GM12872 (cell line): ENCODE data around the gene SYT5.

Experiments used
- TF ChIP-seq, protein P1 (sequence below): IDR thresholded peaks from 3 replicates; pipeline ENCODE4 v1.5.1; 2011; ENCODE audit warnings: low read depth, mild to moderate bottlenecking, low read length, moderate library complexity; ENCODE audit not compliant: insufficient read depth

SYT5 gene

DNA sequence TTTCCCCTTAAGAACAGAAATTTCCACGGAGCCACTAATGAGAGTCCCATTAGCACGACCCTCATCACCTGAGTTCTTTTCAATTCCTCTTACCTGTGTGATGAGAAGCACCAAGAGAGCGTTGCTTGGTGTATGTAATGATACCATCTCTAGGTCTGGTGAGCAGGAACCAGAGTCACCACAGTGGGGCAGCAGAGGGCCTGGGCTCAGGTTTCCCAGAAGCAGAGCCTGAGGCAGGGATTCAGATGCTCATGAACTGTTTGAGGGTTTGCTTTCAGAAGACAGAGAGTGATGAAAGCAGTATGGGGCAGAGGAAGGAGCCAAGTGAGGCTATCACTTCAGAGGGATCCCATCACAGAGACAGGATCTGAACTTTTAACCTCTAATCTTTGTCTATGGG lies 32.4 kb upstream of the SYT5 start:
- TF ChIP-seq, protein P1, sequence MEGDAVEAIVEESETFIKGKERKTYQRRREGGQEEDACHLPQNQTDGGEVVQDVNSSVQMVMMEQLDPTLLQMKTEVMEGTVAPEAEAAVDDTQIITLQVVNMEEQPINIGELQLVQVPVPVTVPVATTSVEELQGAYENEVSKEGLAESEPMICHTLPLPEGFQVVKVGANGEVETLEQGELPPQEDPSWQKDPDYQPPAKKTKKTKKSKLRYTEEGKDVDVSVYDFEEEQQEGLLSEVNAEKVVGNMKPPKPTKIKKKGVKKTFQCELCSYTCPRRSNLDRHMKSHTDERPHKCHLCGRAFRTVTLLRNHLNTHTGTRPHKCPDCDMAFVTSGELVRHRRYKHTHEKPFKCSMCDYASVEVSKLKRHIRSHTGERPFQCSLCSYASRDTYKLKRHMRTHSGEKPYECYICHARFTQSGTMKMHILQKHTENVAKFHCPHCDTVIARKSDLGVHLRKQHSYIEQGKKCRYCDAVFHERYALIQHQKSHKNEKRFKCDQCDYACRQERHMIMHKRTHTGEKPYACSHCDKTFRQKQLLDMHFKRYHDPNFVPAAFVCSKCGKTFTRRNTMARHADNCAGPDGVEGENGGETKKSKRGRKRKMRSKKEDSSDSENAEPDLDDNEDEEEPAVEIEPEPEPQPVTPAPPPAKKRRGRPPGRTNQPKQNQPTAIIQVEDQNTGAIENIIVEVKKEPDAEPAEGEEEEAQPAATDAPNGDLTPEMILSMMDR: peak; percentile 66

DNA sequence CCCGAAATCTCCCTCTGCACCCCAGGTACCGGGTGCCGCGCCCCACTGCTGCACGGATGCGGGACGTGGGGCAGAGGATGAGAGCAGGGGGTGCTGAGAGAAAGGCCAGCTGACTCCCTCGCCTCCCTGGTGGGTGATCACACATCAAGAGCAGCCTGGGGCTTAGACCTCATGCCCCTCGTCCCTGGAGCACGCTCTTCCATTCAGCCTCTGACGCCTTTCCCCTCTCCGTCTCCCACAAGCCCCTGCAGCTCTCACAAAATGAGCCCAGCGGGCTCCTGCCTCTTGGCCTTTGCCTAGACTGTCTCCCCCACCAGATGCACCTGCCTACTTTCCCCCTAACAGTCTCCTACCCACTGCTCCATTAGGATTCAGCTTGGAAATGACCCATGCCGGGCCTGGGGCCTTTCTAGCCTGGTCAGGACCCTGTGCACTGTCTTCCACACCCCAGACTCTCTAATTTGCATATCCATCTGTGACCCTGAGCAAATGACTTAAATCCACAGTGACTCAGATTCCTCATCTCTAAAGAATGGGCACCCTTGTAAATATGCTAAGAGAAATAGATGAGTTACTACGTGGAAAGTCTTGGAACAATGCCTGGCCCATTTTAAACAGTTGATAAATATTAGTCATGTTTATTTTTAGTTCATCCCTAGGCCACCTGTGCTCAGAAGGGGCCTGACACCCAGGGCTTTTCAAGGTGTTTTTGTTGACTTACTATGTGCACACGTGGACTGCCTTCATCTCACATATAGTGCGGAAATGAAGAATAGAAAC lies 29.8 kb upstream of the SYT5 start:
- TF ChIP-seq, protein P1: no peak

DNA sequence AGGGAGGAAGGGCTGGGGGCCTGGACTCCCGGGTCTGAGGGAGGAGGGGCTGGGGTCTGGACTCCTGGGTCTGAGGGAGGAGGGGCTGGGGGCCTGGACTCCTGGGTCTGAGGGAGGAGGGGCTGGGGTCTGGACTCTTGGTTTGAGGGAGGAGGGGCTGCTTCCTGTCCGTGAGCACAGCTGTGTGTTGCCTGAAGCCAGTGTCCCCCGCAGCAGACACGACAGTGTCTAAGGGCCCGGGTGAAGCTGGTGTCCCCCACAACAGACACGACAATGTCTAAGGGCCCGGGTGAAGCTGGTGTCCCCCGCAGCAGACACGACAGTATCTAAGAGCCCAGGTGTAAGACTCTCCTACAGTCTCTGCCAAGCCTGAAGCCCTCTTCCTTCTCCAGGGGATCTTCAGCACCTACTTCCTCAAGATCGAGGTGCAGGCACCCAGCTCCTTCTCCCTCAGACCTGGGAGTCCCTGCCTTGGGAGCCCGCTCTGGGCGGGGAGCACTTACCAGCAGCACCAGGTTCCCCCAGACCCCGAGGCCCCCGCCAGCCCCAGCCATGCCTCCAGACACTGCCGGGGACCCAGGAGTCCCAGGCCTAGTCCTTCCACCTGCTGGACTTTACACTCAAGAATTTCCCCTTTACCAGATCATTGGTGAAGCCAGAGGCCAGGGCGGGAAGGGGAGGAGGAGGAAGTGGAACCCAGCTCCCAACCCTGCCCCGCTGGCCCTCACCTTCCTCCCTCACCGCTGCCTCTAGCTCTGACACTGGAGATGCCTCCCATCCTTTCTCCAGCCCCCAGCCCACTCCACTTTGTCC lies 29.0 kb upstream of the SYT5 start, which contains the start of gene PTPRH:
TSS of gene PTPRH (minus strand) at position 622 of the 813 bp plus-strand sequence. CDS start at position 554, 68 bp downstream.
- TF ChIP-seq, protein P1: no peak

DNA sequence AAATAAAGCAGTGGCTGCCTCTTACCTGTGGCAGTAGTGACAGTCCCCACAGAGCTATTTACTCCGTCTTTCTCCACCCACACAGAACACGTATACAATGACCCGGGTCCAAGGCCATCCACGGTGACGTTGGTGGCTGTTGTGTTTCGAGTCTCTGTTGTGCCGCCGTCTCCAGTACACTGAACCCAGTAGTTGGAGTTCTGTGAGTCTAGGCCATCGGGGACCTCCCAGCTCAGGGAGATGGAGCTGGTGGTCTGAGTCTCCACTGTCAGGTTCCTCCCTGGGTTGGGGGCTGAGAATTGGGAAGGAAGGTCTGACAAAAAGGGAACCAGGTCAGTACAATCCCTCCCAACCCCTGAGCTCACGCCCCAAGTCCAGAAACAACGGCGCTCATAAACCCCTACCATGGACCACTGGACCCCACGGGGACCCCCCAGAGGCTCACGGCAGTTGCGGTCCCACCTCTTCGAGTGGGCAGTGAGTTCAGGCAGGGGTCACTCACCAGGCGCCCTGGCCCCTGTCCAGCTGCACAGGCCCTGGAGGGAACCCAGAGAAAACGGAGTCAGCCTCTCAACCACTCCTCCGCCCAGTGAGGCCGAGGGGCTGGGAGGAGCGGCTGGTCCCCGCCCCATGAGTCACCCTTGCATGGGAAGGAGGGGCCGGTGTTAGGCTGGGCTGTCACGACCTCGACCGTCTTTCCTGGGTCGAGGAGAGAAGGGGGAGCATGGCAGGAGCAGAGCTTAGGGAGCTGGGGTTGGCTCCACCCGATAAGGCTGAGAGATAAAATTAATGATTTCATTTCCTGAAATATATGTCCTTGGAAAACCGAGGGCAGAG lies 26.8 kb upstream of the SYT5 start:
- TF ChIP-seq, protein P1: no peak

DNA sequence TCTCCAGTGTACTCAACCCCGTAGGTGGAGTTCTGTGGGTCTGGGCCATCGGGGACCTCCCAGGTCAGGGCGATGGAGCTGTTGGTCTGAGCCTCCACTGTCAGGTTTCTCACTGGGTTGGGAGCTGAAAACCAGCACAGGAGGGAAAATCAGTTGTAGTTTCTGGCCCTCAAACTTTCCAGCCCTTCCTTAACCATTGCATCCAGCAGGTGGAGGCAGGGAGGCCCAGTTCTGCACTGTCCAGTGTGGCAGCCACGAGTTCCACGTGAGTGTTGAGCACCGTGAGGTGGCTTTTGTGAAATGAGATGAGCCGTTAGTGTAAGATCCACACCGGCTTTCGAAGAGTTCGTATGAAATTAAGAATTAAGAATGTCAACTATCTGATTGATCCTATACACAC lies 22.1 kb upstream of the SYT5 start:
- TF ChIP-seq, protein P1: 0 out of 3 replicates have a peak, but pooled peaks have one; percentile 19

DNA sequence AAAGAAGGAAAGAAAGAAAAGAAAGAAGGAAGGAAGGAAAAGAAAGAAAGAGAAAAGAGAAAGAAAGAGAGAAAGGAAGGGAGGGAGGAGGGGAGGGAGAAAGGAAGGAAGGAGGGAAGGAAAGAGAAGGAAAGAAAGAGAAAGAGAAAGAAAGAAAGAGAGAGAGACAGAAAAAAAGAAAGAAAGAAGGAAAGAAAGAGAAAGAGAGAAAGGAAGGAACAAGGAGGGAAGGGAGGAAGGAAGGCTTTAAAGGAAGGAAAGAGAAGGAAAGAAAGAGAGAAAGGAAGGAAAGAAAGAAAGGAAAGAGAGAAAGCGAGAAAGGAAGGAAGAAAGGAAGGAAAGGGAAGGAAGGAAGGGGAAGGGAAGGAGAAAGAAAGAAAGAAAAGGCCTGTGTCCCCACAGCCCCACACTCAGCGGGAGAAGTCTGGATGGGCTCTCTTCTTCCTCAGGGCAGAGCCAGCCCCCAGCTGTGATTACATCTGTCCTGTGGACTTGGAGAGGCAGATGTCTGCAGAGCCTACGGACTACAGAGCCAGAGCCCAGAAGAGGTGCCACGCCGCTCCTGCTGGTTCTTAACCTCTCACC lies 19.6 kb upstream of the SYT5 start:
- TF ChIP-seq, protein P1: no peak
